Stimulated activated CD4-positive, alpha-beta T cell treated with anti-CD3 and anti-CD28 coated beads, Interleukin-1b, Interleukin-23, amount 100 ng/mL, for 24 hours (primary cell): ENCODE measurements around the gene RETNLB.

Experiments used
- DNase-seq, 4 experiments: peaks; one replicate each; pipeline ENCODE4 v3.0.0-alpha.2; 2020; ENCODE audit warnings: low read depth in 4 of 4, low spot score in 1 of 4

Gene RETNLB

GRCh38 chr3:108757404-108757982 lies at the start of gene RETNLB:
RETNLB (minus strand) TSS chr3:108757410; CDS start chr3:108757185, 225 bp downstream.
- no peak for DNase-seq

- no peak for DNase-seq
These were observed 49.1 kb upstream of the RETNLB start for GRCh38 chr3:108806316-108806715.

DNA sequence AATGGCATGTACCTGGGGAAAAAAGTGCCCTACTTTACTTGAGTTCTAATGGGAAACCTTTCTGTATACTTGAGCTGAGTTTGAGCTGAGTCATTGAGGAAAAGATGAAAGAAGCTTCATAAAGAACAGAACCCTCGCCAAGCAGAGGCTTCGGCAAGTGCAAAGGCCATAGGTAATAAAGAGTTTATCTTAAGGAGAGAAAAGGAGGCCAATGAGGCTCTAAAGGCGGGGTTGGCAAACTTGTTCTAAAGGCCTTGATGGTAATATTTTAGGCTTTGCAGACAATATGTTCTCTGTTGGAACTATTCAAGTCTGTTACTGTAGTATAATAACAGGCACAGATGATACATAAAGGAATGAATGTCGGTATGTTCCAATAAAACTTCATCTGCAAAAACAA lies 47.8 kb upstream of the RETNLB start:
- no peak for DNase-seq

GRCh38 chr3:108804437-108804836 lies 47.2 kb upstream of the RETNLB start:
- DNase-seq: no peak

DNA sequence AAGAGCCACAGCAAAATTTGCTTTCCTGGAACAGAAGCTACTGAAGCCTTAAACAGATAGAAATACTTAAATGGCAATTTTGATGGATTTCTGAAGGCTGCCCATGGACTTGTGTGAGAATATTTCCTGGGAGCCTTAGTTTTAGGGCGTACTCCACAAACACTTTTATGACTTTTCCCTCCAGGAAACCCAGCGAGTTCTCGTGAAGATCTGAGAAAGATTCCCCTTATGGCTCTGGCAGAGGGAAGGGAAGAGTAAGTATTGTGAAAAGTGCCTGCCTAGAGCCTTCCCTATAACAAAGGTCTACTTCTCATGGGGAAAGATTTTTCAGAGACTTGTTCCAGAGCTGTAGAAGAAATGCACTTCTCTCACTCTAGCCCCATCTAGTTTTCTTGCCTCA lies 34.3 kb upstream of the RETNLB start:
- no peak for DNase-seq

DNA sequence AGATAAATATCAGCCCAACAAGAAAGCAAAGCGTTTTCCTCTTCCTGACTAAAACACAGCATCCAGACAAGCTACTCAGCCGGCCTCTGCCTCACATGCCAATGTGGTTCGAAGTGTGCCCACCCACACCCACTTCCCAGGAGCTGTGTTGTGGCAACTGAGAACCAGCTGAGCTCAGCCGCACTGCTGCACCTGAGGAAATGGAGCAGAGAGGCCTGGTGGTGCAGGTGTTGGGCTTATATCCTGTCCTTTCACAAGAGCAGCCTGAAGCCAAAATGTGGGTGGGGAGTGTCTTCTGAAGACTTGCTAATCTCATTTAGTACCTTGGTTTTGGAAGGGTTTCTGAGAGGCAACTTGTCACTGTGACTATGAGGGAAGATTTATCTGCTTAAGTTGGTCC lies 23.0 kb upstream of the RETNLB start:
- DNase-seq: no peak

GRCh38 chr3:108779496-108779895 lies 22.3 kb upstream of the RETNLB start:
- DNase-seq: no peak

DNA sequence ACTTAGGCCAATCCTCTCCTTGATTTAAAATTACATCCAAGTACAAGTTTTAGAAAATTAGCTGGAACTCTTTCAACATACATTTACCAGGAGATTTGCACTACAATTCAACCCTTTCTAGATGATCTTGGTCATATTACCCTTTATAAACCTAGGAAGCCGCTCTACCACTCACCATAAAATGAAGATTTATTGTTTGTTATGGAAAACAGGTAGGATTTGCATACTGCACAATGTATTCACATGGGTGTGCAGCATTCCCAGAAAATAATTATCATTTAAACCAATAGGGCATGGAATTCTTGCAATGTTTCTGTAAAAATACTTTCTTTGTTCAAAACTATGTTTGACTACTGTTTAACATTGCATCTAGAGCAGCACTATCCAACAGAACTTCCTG lies 18.4 kb upstream of the RETNLB start:
- DNase-seq: no peak

DNA sequence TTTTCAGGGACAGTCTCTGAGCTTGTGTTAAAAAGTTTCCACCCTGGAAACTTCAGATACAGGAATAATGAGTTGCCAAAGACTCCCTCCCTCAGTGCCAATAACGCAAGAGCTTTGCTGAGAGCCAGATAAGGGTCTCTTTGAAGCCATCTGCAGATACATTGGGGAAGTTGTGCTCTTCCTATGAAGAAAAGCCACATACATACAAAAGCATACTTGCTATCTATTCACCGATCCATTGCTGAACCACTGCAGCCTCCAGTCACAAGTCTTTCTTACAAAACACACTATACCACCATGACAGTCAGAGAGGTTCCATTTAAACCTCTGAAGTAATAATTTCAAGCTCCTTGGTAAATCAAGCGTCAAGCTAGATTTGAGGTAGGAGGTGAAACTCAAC lies 10.0 kb upstream of the RETNLB start:
- no peak for DNase-seq

DNA sequence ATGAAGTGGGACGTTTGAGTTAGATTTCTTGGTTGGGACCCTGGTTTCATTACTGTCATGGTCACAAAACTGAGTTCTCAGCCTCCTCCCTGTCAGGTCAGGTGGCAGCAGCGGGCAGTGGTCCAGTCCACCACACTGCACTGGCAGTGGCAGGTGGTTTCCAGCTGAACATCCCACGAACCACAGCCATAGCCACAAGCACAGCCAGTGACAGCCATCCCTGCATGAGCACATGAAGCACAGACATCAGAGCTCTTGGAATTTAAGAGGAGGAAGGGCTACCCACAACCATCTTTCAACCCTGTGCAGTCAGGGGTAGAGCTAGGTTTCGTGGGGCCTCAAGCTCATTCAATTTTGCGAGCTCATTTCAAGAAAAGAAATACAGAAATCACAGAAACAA lies 1.5 kb downstream of the RETNLB start:
- DNase-seq: no peak

- DNase-seq: no peak
These were observed 12.4 kb downstream of the RETNLB start for GRCh38 chr3:108744762-108745161.

DNA sequence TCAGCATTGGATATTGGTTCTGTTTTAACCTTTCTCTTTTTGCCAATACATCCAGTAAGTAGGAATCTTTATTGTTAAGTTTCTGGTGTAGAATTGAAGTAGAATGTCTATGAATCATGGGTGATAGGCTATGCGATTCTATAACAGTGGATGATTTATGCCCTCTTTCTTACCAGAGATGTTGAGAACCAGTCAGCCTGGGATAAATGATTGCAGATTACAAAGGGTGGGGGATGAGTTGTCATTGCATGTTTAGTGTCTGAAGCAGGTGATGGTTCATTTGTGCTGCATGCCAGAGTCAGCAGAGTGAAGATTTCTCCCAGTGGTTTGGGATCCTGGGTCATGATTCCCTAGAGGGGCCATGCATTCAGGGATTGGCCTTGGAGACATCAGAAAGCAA lies 14.3 kb downstream of the RETNLB start:
- DNase-seq: no peak

DNA sequence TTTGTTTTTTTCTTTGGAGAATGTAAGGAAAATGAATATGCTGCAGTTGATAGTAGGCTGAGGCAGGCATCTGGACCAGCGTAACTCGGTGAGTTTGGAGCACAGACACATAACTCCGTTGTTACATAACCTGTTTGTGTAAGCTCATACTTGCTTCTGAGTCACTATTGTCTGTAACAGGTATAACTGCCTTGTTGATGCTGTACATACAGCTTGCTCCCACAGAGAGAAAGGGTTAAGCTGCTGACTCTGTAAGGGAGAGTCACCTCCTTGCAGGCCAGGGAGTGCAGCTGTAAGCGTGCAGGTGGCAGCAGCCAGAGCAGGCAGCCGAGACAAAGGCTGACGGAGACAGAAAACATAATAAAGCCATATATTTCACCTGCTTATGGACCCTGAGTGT lies 20.4 kb downstream of the RETNLB start:
- no peak for DNase-seq

DNA sequence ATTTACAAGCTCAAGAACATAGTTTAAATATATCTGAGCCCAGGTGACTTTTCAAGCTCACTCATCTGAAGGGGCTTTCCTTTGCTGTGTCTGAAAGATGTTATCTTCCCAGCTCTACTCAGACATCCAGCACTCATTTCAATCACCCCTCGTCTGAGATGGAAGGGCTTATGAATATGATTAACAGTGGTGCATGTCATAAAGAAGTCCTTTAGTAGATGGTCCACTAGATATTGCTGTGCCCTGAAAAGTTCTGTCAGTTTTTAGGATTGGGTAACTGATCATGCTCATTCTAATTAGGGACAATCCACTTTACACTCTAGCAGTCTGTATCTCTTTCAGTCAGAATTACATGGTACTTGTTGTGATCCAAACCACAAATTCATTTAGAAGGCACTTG lies 28.3 kb downstream of the RETNLB start:
- DNase-seq: no peak

DNA sequence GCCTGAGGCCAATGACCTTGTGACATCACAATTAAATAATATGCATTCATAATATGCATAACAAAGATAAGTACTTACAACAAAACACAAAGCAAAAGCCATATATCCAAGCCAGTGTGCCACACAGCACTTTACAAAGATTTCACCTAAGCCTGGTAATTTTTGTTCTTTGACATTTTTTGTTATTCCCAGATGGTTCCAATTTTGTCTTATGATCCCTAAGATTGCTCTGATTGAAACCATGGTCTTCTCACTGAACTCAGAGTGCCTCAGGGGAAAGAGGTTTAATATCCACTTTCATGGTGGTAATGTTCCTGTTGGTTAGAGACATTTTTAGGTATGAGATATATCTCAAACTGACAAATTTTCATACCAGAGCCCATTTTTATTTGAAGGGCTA lies 29.1 kb downstream of the RETNLB start:
- DNase-seq: no peak

DNA sequence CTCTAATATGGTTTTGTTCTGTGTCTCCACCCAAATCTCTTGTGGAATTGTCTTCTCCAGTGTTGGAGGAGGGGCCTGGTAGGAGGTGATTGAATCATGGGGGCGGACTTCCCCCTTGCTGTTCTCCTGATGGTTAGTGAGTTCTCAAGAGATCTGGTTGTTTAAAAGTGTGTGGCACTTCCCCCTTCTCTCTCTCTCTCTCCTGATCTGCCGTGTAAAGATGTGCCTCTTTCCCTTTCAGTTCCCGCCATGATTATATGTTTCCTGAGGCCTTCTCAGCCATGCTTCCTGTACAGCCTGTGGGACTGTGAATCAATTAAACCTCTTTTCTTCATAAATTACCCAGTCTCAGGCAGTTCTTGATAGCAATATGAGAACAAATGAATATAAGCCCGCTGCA lies 33.1 kb downstream of the RETNLB start:
- no peak for DNase-seq

- DNase-seq: no peak
These were observed 34.5 kb downstream of the RETNLB start for GRCh38 chr3:108722724-108723123.

GRCh38 chr3:108719178-108719806 lies 37.9 kb downstream of the RETNLB start:
- no peak for DNase-seq

GRCh38 chr3:108718454-108718853 lies 38.8 kb downstream of the RETNLB start:
- DNase-seq: no peak

GRCh38 chr3:108713816-108714215 lies 43.4 kb downstream of the RETNLB start:
- DNase-seq: no peak

- no peak for DNase-seq
These were observed 44.1 kb downstream of the RETNLB start for GRCh38 chr3:108713009-108713516.
